ENCODE data around the gene SBF2. TPM values are rescaled to one million over a fixed set of nuclear protein-coding genes. Genes with fewer than 3 reads are reported as not detected.

SBF2 gene
- total RNA-seq, 4 donors from 2014 or later, result 19.3 to 28.1 (median 25.8) TPM

DNA sequence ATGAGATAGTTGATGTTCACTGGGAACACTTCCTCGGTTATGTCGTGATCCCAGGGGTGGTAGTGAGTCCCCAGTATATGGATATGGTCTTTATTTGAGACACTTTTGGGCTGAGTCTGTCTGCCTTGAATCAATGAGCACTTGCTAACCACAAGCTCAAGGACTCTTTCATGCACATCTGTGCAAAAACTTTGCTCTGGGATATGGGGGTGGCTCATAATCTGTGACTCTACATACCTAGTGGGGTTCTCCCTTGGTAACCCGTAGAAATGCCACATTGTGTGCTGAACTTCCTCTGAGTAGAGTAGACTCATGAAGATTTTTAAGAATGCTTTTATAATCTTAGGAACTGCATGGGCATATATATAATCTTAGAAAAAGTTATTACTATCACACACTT is 560.8 kb downstream of the SBF2 start:
- intact Hi-C loops (cut with DNase I; ENCODE audit: low total_unique reads) (no loop called here), in situ Hi-C loops (cut with MboI; ENCODE audit: low sequenced_read_pairs in 4 of 4) (no loop called here)
- Histone ChIP-seq H3K4me3 (no peak overlapping the region), H3K9me3 (no peaks in the 10 kb centered on the region), H3K36me3 (peaks cover 0 to 15% of the 10 kb centered on the region in 2 donors), H3K27me3 (no peaks in the 10 kb centered on the region), H3K27ac (no peak overlapping the region), H3K4me1 (no peaks in the 10 kb centered on the region)
- DNase-seq (no peak), ATAC-seq (no peak)
- TF ChIP-seq, protein P1, sequence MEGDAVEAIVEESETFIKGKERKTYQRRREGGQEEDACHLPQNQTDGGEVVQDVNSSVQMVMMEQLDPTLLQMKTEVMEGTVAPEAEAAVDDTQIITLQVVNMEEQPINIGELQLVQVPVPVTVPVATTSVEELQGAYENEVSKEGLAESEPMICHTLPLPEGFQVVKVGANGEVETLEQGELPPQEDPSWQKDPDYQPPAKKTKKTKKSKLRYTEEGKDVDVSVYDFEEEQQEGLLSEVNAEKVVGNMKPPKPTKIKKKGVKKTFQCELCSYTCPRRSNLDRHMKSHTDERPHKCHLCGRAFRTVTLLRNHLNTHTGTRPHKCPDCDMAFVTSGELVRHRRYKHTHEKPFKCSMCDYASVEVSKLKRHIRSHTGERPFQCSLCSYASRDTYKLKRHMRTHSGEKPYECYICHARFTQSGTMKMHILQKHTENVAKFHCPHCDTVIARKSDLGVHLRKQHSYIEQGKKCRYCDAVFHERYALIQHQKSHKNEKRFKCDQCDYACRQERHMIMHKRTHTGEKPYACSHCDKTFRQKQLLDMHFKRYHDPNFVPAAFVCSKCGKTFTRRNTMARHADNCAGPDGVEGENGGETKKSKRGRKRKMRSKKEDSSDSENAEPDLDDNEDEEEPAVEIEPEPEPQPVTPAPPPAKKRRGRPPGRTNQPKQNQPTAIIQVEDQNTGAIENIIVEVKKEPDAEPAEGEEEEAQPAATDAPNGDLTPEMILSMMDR (IDR thresholded peaks at IDR 0.05 in 4 of 5, conservative IDR thresholded peaks at IDR 0.05 in 1 of 5), result no peak
- TF ChIP-seq POLR2A (IDR thresholded peaks at IDR 0.05), result no peak

DNA sequence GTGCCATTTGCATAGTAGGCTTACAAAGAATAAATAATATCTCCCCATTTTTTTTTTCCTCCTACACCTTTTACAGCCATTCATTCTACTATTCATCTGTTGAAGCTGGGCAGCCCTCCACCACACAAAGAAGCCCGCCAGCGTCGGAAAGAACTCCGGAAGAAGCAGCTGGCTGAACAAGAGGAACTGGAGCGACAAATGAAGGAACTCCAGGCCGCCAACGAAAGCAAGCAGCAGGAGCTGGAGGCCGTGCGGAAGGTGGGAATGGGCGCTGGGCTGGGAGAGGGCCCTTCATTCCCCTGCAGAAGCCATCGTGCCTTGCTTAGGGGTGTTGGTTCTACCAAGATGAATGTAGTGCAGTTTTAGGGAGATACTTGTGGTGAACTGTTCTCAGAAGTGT is 561.6 kb downstream of the SBF2 start:
- TF ChIP-seq POLR2A (IDR thresholded peaks at IDR 0.05), result no peak
- TF ChIP-seq, protein P1 (IDR thresholded peaks at IDR 0.05 in 4 of 5, conservative IDR thresholded peaks at IDR 0.05 in 1 of 5), result no peak
- H3K27ac ChIP-seq, result no peak overlapping the region
- peaks cover 0 to 15% of the 10 kb centered on the region in 2 donors for H3K36me3 ChIP-seq
- intact Hi-C loops (cut with DNase I; ENCODE audit: low total_unique reads), result no loop called here
- in situ Hi-C loops (cut with MboI; ENCODE audit: low sequenced_read_pairs in 4 of 4), result no loop called here
- no peak overlapping the region for H3K4me3 ChIP-seq
- no peaks in the 10 kb centered on the region for H3K27me3 ChIP-seq
- ATAC-seq (no peak), DNase-seq (no peak)
- no peaks in the 10 kb centered on the region for H3K4me1 ChIP-seq
- H3K9me3 ChIP-seq, result no peaks in the 10 kb centered on the region

DNA sequence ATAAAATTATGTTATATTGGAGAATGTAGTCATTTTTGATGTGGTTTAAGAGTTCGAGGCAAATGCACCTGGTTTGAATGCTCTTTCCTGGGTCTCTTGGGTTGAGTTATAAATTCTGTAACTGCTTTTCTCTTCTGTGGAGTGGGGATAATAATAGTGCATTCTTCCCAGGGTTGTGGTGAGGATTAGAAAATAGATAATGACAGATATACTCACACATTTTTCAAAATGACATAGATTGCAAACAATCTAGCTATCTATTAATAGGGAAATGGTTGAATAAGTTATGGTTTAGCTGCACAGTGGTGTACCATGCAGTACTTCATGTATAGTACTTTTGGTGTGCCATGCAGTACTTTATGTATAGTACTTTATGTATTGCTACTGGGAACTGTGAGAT is 562.8 kb downstream of the SBF2 start:
- Histone ChIP-seq H3K4me3 (no peak overlapping the region), H3K9me3 (no peaks in the 10 kb centered on the region), H3K27ac (no peak overlapping the region), H3K27me3 (no peaks in the 10 kb centered on the region), H3K36me3 (peaks cover 0 to 10% of the 10 kb centered on the region in 2 donors), H3K4me1 (no peaks in the 10 kb centered on the region)
- no peak for TF ChIP-seq POLR2A (IDR thresholded peaks at IDR 0.05)
- TF ChIP-seq, protein P1 (IDR thresholded peaks at IDR 0.05 in 4 of 5, conservative IDR thresholded peaks at IDR 0.05 in 1 of 5), result no peak
- in situ Hi-C loops (cut with MboI; ENCODE audit: low sequenced_read_pairs in 4 of 4), result no loop called here
- DNase-seq (no peak), ATAC-seq (no peak)
- intact Hi-C loops (cut with DNase I; ENCODE audit: low total_unique reads), result no loop called here

Other genes with a start within 250 kb of the SBF2 start
- 100 to 1,000 TPM in 1 of 4 donors, 10 to 100 TPM in 3; 40.4 to 194 (median 57.7) TPM for gene ADM, start 10.9 kb upstream of the SBF2 start, total RNA-seq
- 100 to 1,000 TPM; 104 to 185 (median 112) TPM for gene AMPD3, start 161.0 kb upstream of the SBF2 start, total RNA-seq
- gene RNF141, start 247.0 kb upstream of the SBF2 start, total RNA-seq, result 10 to 100 TPM; 16.8 to 38.2 (median 19.0) TPM

Data from gastrocnemius medialis (tissue), 4 donors.